ENCODE data around the gene CLEC1B. TPM values are rescaled to one million over a fixed set of nuclear protein-coding genes. Genes with fewer than 3 reads are reported as not detected.

The CLEC1B gene
- total and polyA plus RNA-seq, 2 of the 4 experiments (the other 2 are of a cell fraction), result not detected

DNA sequence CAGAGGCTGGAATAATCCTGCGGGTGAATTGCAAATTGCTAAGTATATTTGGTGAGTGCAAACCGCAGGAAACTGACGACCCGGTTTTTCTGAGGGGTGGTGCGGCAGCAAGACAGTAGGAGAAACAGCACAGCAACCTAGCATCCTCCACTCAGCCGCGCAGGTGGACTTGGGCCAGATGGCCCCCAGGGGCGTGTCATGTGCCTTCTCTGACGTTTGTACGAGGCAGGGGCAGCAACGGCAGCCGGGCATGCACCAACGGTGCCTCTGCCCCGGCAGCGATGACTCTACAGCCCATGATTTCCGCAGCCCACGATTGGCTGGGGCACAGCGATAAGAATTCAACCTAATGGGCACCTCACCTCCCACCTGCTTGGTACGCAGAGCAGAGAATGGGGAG lies 55.7 kb downstream of the CLEC1B start:
- no peak for TF ChIP-seq RAD21 (IDR thresholded peaks at IDR 0.05; ENCODE audit: low read length)
- TF ChIP-seq BHLHE40 (IDR thresholded peaks at IDR 0.05; ENCODE audit: low read depth, low read length), result no peak
- TF ChIP-seq RFX5 (IDR thresholded peaks at IDR 0.05; ENCODE audit: low read depth, low read length), result no peak
- TF ChIP-seq MAFK (IDR thresholded peaks at IDR 0.05; ENCODE audit: low read depth, low read length), result no peak
- TF ChIP-seq NFE2L2 (IDR thresholded peaks at IDR 0.05; ENCODE audit: low read depth, low read length), result no peak
- no peak overlapping the region for H4K91ac ChIP-seq (ENCODE audit: insufficient read depth, low read depth, low read length)
- in situ Hi-C loops (cut with MboI; ENCODE audit: low sequenced_read_pairs), result no loop called here
- H3K27me3 ChIP-seq (ENCODE audit: control insufficient read depth, insufficient read depth, low read length), result peaks cover 9% of the 10 kb centered on the region
- H4K5ac ChIP-seq (ENCODE audit: low read depth, low read length), result no peak overlapping the region
- H3K4me2 ChIP-seq (ENCODE audit: low read depth, low read length), result no peak overlapping the region; the same call in 1 of the 2 replicates
- CTCF ChIA-PET, result interaction anchor here (1.0 kb wide), 1 partner anchor 196 kb away, joined by 3 read pairs; no protein-coding TSS in a partner anchor
- H3K23ac ChIP-seq (ENCODE audit: low read depth, low read length), result no peak overlapping the region
- no peak overlapping the region for H3K18ac ChIP-seq (ENCODE audit: low read depth, low read length)
- POLR2A ChIA-PET (ENCODE audit: unreplicated experiment), result no interaction called here
- no TSS peak for BruUV-seq (replicated peaks)
- dilution Hi-C loops (cut with HindIII; ENCODE audit: low sequenced_read_pairs, unreplicated experiment), result no loop called here
- no peak overlapping the region for H3K14ac ChIP-seq (replicated peaks; ENCODE audit: low read depth, low read length)
- 29% methylated on average over 6 of the region's 19 CpGs; no CpG with 5 or more reads in 1 of the 2 experiments for WGBS, 2 experiments (ENCODE audit: extremely low coverage in 2 of 2, insufficient read length in 1 of 2)
- H2BK120ac ChIP-seq (ENCODE audit: low read depth, low read length), result no peak overlapping the region
- no peaks in the 10 kb centered on the region for H3K4me1 ChIP-seq (ENCODE audit: control insufficient read depth, insufficient read depth, low read length)
- H3K56ac ChIP-seq (ENCODE audit: extremely low read depth, insufficient read depth, low read length), result no peak overlapping the region
- no peaks in the 10 kb centered on the region for H3K79me1 ChIP-seq (ENCODE audit: low read depth in 1 of 2, low read length in 2 of 2)
- no peak overlapping the region for H3K9ac ChIP-seq (ENCODE audit: low read depth, low read length)
- H3K9me3 ChIP-seq (ENCODE audit: control insufficient read depth, insufficient read depth, low read length), result no peaks in the 10 kb centered on the region
- intact Hi-C loops (cut with micrococcal nuclease), result loop anchor here (5.0 kb wide), 1 partner anchor 199 kb away; no protein-coding TSS in a partner anchor
- H2AK5ac ChIP-seq (ENCODE audit: low read depth, low read length), result no peak overlapping the region
- H2BK5ac ChIP-seq (ENCODE audit: low read depth, low read length, poor library complexity, severe bottlenecking), result no peak overlapping the region
- H3K4ac ChIP-seq (ENCODE audit: low read depth, low read length), result no peak overlapping the region
- H2BK20ac ChIP-seq (ENCODE audit: low read depth, low read length), result no peak overlapping the region
- peak overlapping the region; percentile 72 for H2AFZ ChIP-seq (replicated peaks; ENCODE audit: low read length, poor library complexity)
- H4K20me1 ChIP-seq (ENCODE audit: insufficient read depth, low read length), result no peaks in the 10 kb centered on the region
- no peak overlapping the region for H2AK9ac ChIP-seq (replicated peaks; ENCODE audit: low read depth, low read length, poor library complexity)
- no peak overlapping the region for H3K27ac ChIP-seq (ENCODE audit: insufficient read depth, low read length)
- DNase-seq, result no peak
- H4K8ac ChIP-seq (ENCODE audit: low read depth in 2 of 2, low read length in 2 of 2), result no peak overlapping the region
- no peak overlapping the region for H2BK15ac ChIP-seq (ENCODE audit: low read depth, low read length)
- no peaks in the 10 kb centered on the region; the same call in 1 of the 2 replicates for H3K9me1 ChIP-seq (ENCODE audit: insufficient read depth, low read length)
- no peak overlapping the region for H3K4me3 ChIP-seq (ENCODE audit: insufficient read depth, low read depth, low read length)
- ATAC-seq (ENCODE audit: low read depth), result no peak
- no peaks in the 10 kb centered on the region for H3K36me3 ChIP-seq (ENCODE audit: control insufficient read depth, insufficient read depth, low read length)

Other genes starting within 250 kb of the CLEC1B start
- gene CD69, start 238.2 kb downstream of the CLEC1B start, total RNA-seq (2012; rRNA removed), result not detected in 2 replicates
- not detected in 2 replicates for gene CD69, start 238.2 kb downstream of the CLEC1B start, polyA plus RNA-seq (2012; rRNA removed)
- gene KLRF1, start 171.6 kb downstream of the CLEC1B start, total RNA-seq (2012; rRNA removed), result not detected in 2 replicates
- gene KLRF1, start 171.6 kb downstream of the CLEC1B start, polyA plus RNA-seq (2012; rRNA removed), result not detected in 2 replicates
- 0.18 and 0.56 TPM in 2 replicates for gene CLEC2B, start 129.8 kb downstream of the CLEC1B start, total RNA-seq (2012; rRNA removed)
- gene CLEC2B, start 129.8 kb downstream of the CLEC1B start, polyA plus RNA-seq (2012; rRNA removed), result 0.27 and 0.31 TPM in 2 replicates
- gene KLRF2, start 117.6 kb downstream of the CLEC1B start, total RNA-seq (2012; rRNA removed), result not detected in 2 replicates
- gene KLRF2, start 117.6 kb downstream of the CLEC1B start, polyA plus RNA-seq (2012; rRNA removed), result not detected in 2 replicates
- not detected in 2 replicates for gene CLEC2A, start 66.8 kb downstream of the CLEC1B start, total RNA-seq (2012; rRNA removed)
- not detected in 2 replicates for gene CLEC2A, start 66.8 kb downstream of the CLEC1B start, polyA plus RNA-seq (2012; rRNA removed)
- gene CLEC12A, start 27.7 kb downstream of the CLEC1B start, total RNA-seq (2012; rRNA removed), result not detected in 2 replicates
- gene CLEC12A, start 27.7 kb downstream of the CLEC1B start, polyA plus RNA-seq (2012; rRNA removed), result not detected in 2 replicates
- not detected in 2 replicates for gene CLEC12B, start 11.5 kb upstream of the CLEC1B start, total RNA-seq (2012; rRNA removed)
- gene CLEC12B, start 11.5 kb upstream of the CLEC1B start, polyA plus RNA-seq (2012; rRNA removed), result 0.03 TPM in 1 of 2 replicates, not detected in the other
- gene CLEC9A, start 31.6 kb upstream of the CLEC1B start, total RNA-seq (2012; rRNA removed), result not detected in 2 replicates
- gene CLEC9A, start 31.6 kb upstream of the CLEC1B start, polyA plus RNA-seq (2012; rRNA removed), result not detected in 2 replicates
- gene CLEC1A, start 99.9 kb upstream of the CLEC1B start, total RNA-seq (2012; rRNA removed), result not detected in 2 replicates
- not detected in 2 replicates for gene CLEC1A, start 99.9 kb upstream of the CLEC1B start, polyA plus RNA-seq (2012; rRNA removed)
- not detected in 2 replicates for gene CLEC7A, start 131.1 kb upstream of the CLEC1B start, total RNA-seq (2012; rRNA removed)
- gene CLEC7A, start 131.1 kb upstream of the CLEC1B start, polyA plus RNA-seq (2012; rRNA removed), result not detected in 2 replicates
- 2.5 and 3.2 TPM in 2 replicates for gene OLR1, start 173.0 kb upstream of the CLEC1B start, total RNA-seq (2012; rRNA removed)
- 2.8 and 4.1 TPM in 2 replicates for gene OLR1, start 173.0 kb upstream of the CLEC1B start, polyA plus RNA-seq (2012; rRNA removed)
- gene TMEM52B, start 179.9 kb upstream of the CLEC1B start, total RNA-seq (2012; rRNA removed), result 2.0 and 3.1 TPM in 2 replicates
- gene TMEM52B, start 179.9 kb upstream of the CLEC1B start, polyA plus RNA-seq (2012; rRNA removed), result 2.4 and 3.6 TPM in 2 replicates
- 51.6 and 63.0 TPM in 2 replicates for gene GABARAPL1, start 213.8 kb upstream of the CLEC1B start, total RNA-seq (2012; rRNA removed)
- 75.9 and 93.6 TPM in 2 replicates for gene GABARAPL1, start 213.8 kb upstream of the CLEC1B start, polyA plus RNA-seq (2012; rRNA removed)